PC-3 (cell line): ENCODE measurements around the gene ADPRHL1. TPM values are rescaled to one million over a fixed set of nuclear protein-coding genes. Genes with fewer than 3 reads are reported as not detected.

Experiments
- ATAC-seq: fragments of 200-7000 bp; cut with Tn5 transposase; 2 replicates; pipeline ENCODE4 v1.9.1; 2020; ENCODE audit warnings: mild to moderate bottlenecking, moderate library complexity
- BruUV-seq: library from RNA; stranded (reverse); fragments of 400-500 nt; replicated peaks from 2 replicates; lab custom pipeline; 2021; lab: Mats Ljungman, UMichigan
- CTCF ChIA-PET: fragments of 300-600 bp; sonication (Branson Sonifier 250); formaldehyde crosslinking; loops from one replicate; lab custom pipeline; 2022; ENCODE audit warnings: antibody characterized with exemption; lab: Charles Lee
- POLR2A ChIA-PET: fragments of 300-600 bp; sonication (Branson Sonifier 250); formaldehyde crosslinking; loops from one replicate; lab custom pipeline; 2022; ENCODE audit warnings: antibody characterized with exemption; ENCODE audit not compliant: unreplicated experiment; lab: Charles Lee
- DNase-seq: peaks from one replicate; pipeline ENCODE4 v3.0.0-alpha.2; 2015
- H2AFZ ChIP-seq: fragments of 300-600 bp; sonication (generic); 2 replicates; pipeline ENCODE4 v1.6.0; 2016; ENCODE audit warnings: antibody characterized with exemption, low read length
- H3F3A ChIP-seq: fragments of 300-600 bp; sonication (generic); one replicate; pipeline ENCODE4 v1.6.0; 2017; ENCODE audit warnings: antibody characterized with exemption, low read length, control low read depth, mild to moderate bottlenecking; ENCODE audit not compliant: unreplicated experiment
- H3K27ac ChIP-seq: fragments of 300-600 bp; sonication (generic); 2 replicates; pipeline ENCODE4 v1.5.1; 2016; ENCODE audit warnings: mild to moderate bottlenecking, low read length
- H3K27me3 ChIP-seq: fragments of 300-600 bp; sonication (generic); 2 replicates; pipeline ENCODE4 v1.6.1; 2016; ENCODE audit warnings: low read length, mixed read lengths
- H3K36me3 ChIP-seq: fragments of 300-600 bp; sonication (generic); 2 replicates; pipeline ENCODE4 v1.6.1; 2016; ENCODE audit warnings: low read depth, mixed run types, low read length, mixed read lengths
- H3K4me1 ChIP-seq: fragments of 300-600 bp; sonication (generic); 2 replicates; pipeline ENCODE4 v1.5.1; 2016; ENCODE audit warnings: low read length; ENCODE audit not compliant: insufficient read depth
- H3K4me2 ChIP-seq: fragments of 300-600 bp; sonication (generic); 2 replicates; pipeline ENCODE4 v1.6.0; 2016; ENCODE audit warnings: low read length
- H3K4me3 ChIP-seq: fragments of 300-600 bp; sonication (generic); 2 replicates; pipeline ENCODE4 v1.5.1; 2016; ENCODE audit warnings: mild to moderate bottlenecking, low read length, mixed read lengths
- H3K79me2 ChIP-seq: fragments of 300-600 bp; sonication (generic); 2 replicates; pipeline ENCODE4 v1.6.1; 2017; ENCODE audit warnings: low read length, mixed read lengths
- H3K9ac ChIP-seq: fragments of 300-600 bp; sonication (generic); 2 replicates; pipeline ENCODE4 v1.6.0; 2016; ENCODE audit warnings: mild to moderate bottlenecking, low read length
- H3K9me2 ChIP-seq: fragments of 300-600 bp; sonication (generic); replicated peaks from 2 replicates; pipeline ENCODE4 v1.6.1; 2016; ENCODE audit warnings: mixed run types, low read length, mixed read lengths
- H3K9me3 ChIP-seq: fragments of 300-600 bp; sonication (generic); 2 replicates; pipeline ENCODE4 v1.6.1; 2016; ENCODE audit warnings: low read length, mixed read lengths
- H4K20me1 ChIP-seq: fragments of 300-600 bp; sonication (generic); 2 replicates; pipeline ENCODE4 v1.6.1; 2016; ENCODE audit warnings: low read length, mixed read lengths
- CTCF ChIP-seq: fragments of 300-600 bp; sonication (generic); conservative IDR thresholded peaks from 2 replicates; pipeline ENCODE4 v1.5.1; 2017; ENCODE audit warnings: antibody characterized with exemption, low read depth, mild to moderate bottlenecking, low read length
- EZH2 ChIP-seq: fragments of 300-600 bp; sonication (generic); IDR thresholded peaks from one replicate; pipeline ENCODE4 v1.6.1; 2017; ENCODE audit warnings: antibody characterized with exemption, mild to moderate bottlenecking, low read length; ENCODE audit not compliant: unreplicated experiment
- EZH2phosphoT487 ChIP-seq: fragments of 300-600 bp; sonication (generic); IDR thresholded peaks from 2 replicates; pipeline ENCODE4 v1.6.1; 2018; ENCODE audit warnings: mild to moderate bottlenecking, antibody characterized with exemption, low read length, borderline replicate concordance
- intact Hi-C: fragments of 100-400 bp; cut with micrococcal nuclease; formaldehyde crosslinking; loops from 2 replicates; pipeline ENCODE4 v1.9.0; 2023
- total RNA-seq: library from RNA; depleted of rRNA; stranded (reverse); fragments of >200 nt; gene quantifications from 2 replicates; pipeline ENCODE4 v1.2.3, GENCODE V29; 2014

ADPRHL1 gene
- total RNA-seq, 1 experiment from 2014 or later = 10.3 TPM

GRCh38 chr13:113355621-113356020 lies 97.7 kb downstream of the ADPRHL1 start:
- no peaks in the 10 kb centered on the region for H3K27me3 ChIP-seq
- H2AFZ ChIP-seq = no peak overlapping the region
- no peak overlapping the region for H3K4me2 ChIP-seq
- no peaks in the 10 kb centered on the region for H3K79me2 ChIP-seq
- H3F3A ChIP-seq = no peaks in the 10 kb centered on the region
- H4K20me1 ChIP-seq = no peaks in the 10 kb centered on the region
- H3K9me2 ChIP-seq = no peaks in the 10 kb centered on the region
- no peak overlapping the region for H3K9ac ChIP-seq
- H3K9me3 ChIP-seq = no peaks in the 10 kb centered on the region
- DNase-seq (no peak), ATAC-seq (no peak)
- BruUV-seq = no TSS peak
- intact Hi-C loops = no loop called here
- CTCF ChIA-PET = no interaction called here
- no peaks in the 10 kb centered on the region for H3K36me3 ChIP-seq
- POLR2A ChIA-PET = no interaction called here
- H3K4me3 ChIP-seq = no peak overlapping the region
- H3K4me1 ChIP-seq = no peaks in the 10 kb centered on the region
- TF ChIP-seq CTCF (no peak), EZH2 (no peak), EZH2phosphoT487 (no peak)
- no peak overlapping the region for H3K27ac ChIP-seq

GRCh38 chr13:113354831-113355610 lies 98.3 kb downstream of the ADPRHL1 start:
- Histone ChIP-seq H3K27ac (no peak overlapping the region), H3K9me2 (no peaks in the 10 kb centered on the region), H2AFZ (no peak overlapping the region), H3K9ac (no peak overlapping the region), H3K4me3 (no peak overlapping the region), H3K4me2 (no peak overlapping the region), H3K27me3 (no peaks in the 10 kb centered on the region), H3K79me2 (no peaks in the 10 kb centered on the region), H3K4me1 (no peaks in the 10 kb centered on the region), H4K20me1 (no peaks in the 10 kb centered on the region), H3K9me3 (no peaks in the 10 kb centered on the region), H3K36me3 (no peaks in the 10 kb centered on the region), H3F3A (no peaks in the 10 kb centered on the region)
- intact Hi-C loops = no loop called here
- DNase-seq (no peak), ATAC-seq (no peak)
- no TSS peak for BruUV-seq
- CTCF ChIA-PET = no interaction called here
- POLR2A ChIA-PET = no interaction called here
- no peak for TF ChIP-seq CTCF
- no peak for TF ChIP-seq EZH2phosphoT487
- TF ChIP-seq EZH2 = no peak

- no peak for DNase-seq
Observed at GRCh38 chr13:113353254-113353653, 100.0 kb downstream of the ADPRHL1 start.

More at GRCh38 chr13:113353254-113353653, 100.0 kb downstream of the ADPRHL1 start:
- no peaks in the 10 kb centered on the region for H3K9me3 ChIP-seq
- H3K27me3 ChIP-seq = no peaks in the 10 kb centered on the region
- H3K4me1 ChIP-seq = no peaks in the 10 kb centered on the region
- intact Hi-C loops = no loop called here
- H3K27ac ChIP-seq = no peak overlapping the region
- H3K9me2 ChIP-seq = no peaks in the 10 kb centered on the region
- no peaks in the 10 kb centered on the region for H3K79me2 ChIP-seq
- ChIA-PET CTCF (no interaction called here), POLR2A (no interaction called here)
- BruUV-seq = no TSS peak
- TF ChIP-seq EZH2phosphoT487 = no peak
- TF ChIP-seq CTCF = no peak
- TF ChIP-seq EZH2 = no peak
- no peaks in the 10 kb centered on the region for H3K36me3 ChIP-seq
- no peaks in the 10 kb centered on the region for H3F3A ChIP-seq
- no peak for ATAC-seq
- H4K20me1 ChIP-seq = no peaks in the 10 kb centered on the region
- H3K4me2 ChIP-seq = no peak overlapping the region
- H3K4me3 ChIP-seq = no peak overlapping the region
- H3K9ac ChIP-seq = no peak overlapping the region
- H2AFZ ChIP-seq = no peak overlapping the region
